C4-2B (cell line): ENCODE measurements around the gene APAF1.

Experiments
- ZFX ChIP-seq: fragments of 450-650 bp; IDR thresholded peaks from 2 replicates; pipeline ENCODE4 v1.6.1; 2017
- TF ChIP-seq, protein P1 (sequence below): fragments of 450-650 bp; conservative IDR thresholded peaks from 2 replicates; pipeline ENCODE4 v1.5.1; 2017; ENCODE audit warnings: mild to moderate bottlenecking

DNA sequence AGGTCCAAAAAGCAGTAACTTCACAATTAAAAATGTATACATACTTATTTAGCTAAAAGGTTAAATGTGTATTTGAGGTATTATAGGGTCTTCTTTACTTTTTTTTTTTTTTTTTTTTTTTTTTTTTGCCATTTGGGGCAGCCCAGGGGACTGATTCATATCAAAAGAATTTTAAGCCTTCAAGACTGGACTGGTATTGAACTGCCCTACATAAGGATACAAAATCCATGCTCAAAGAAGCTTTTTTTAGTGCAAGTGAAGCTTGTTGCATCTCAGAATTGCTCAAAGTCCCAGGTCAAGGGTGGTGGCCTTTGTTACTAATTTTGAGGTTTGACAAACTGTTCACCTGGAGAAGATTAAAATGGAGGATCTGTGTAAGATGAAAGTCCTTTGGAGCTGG lies 124.0 kb downstream of the APAF1 start:
- no peak for TF ChIP-seq ZFX
- TF ChIP-seq, protein P1, sequence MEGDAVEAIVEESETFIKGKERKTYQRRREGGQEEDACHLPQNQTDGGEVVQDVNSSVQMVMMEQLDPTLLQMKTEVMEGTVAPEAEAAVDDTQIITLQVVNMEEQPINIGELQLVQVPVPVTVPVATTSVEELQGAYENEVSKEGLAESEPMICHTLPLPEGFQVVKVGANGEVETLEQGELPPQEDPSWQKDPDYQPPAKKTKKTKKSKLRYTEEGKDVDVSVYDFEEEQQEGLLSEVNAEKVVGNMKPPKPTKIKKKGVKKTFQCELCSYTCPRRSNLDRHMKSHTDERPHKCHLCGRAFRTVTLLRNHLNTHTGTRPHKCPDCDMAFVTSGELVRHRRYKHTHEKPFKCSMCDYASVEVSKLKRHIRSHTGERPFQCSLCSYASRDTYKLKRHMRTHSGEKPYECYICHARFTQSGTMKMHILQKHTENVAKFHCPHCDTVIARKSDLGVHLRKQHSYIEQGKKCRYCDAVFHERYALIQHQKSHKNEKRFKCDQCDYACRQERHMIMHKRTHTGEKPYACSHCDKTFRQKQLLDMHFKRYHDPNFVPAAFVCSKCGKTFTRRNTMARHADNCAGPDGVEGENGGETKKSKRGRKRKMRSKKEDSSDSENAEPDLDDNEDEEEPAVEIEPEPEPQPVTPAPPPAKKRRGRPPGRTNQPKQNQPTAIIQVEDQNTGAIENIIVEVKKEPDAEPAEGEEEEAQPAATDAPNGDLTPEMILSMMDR, result no peak
